Measurements from ENCODE around the gene ATG5. TPM values are rescaled to one million over a fixed set of nuclear protein-coding genes. Genes with fewer than 3 reads are reported as not detected.

Gene ATG5
- total RNA-seq, 1 donor, result 62.6 TPM

DNA sequence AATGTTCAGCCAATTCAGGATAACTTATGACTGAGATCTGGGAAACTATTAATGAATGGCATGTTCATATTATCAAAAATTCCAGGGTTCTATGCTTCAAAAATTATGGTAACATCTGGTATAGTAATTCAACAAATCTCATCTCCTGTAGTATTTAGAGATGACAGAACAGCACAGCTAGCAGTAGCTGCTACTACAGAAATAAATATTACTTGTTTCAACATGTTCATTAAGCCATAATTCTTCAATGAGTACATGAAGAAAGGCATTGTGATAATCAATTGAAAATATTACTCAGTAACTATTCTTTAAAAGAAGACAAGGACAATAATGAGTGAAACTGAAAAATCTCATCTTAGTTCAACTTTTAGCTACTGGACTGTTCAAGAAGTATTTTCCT is 66.8 kb downstream of the ATG5 start:
- DNase-seq (ENCODE audit: low read depth), result no peak
- no peak overlapping the region for H3K4me3 ChIP-seq (ENCODE audit: low read depth, low read length)
- TF ChIP-seq, protein P1, sequence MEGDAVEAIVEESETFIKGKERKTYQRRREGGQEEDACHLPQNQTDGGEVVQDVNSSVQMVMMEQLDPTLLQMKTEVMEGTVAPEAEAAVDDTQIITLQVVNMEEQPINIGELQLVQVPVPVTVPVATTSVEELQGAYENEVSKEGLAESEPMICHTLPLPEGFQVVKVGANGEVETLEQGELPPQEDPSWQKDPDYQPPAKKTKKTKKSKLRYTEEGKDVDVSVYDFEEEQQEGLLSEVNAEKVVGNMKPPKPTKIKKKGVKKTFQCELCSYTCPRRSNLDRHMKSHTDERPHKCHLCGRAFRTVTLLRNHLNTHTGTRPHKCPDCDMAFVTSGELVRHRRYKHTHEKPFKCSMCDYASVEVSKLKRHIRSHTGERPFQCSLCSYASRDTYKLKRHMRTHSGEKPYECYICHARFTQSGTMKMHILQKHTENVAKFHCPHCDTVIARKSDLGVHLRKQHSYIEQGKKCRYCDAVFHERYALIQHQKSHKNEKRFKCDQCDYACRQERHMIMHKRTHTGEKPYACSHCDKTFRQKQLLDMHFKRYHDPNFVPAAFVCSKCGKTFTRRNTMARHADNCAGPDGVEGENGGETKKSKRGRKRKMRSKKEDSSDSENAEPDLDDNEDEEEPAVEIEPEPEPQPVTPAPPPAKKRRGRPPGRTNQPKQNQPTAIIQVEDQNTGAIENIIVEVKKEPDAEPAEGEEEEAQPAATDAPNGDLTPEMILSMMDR (IDR thresholded peaks at IDR 0.05; ENCODE audit: insufficient read depth, low read depth, low read length), result no peak

DNA sequence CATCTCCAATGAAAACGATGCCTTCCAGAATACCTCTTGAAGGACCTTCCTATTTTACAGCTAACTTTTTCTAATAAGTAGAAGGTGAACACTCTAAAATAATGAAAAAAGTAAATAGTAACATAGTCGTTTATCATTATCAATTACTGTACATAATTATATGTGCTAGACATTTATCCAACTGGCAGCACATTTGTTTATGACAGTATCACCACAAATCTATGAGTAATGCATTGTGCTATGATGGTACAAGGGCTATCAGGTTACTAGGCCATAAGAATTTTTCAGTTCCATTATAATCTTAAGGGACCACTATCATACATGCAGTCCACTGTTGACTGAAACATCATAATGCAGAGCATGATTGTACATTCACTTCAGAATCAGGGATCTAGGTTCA is 68.4 kb downstream of the ATG5 start:
- H3K4me3 ChIP-seq (ENCODE audit: low read depth, low read length), result no peak overlapping the region
- TF ChIP-seq, protein P1 (IDR thresholded peaks at IDR 0.05; ENCODE audit: insufficient read depth, low read depth, low read length), result no peak
- DNase-seq (ENCODE audit: low read depth), result no peak

DNA sequence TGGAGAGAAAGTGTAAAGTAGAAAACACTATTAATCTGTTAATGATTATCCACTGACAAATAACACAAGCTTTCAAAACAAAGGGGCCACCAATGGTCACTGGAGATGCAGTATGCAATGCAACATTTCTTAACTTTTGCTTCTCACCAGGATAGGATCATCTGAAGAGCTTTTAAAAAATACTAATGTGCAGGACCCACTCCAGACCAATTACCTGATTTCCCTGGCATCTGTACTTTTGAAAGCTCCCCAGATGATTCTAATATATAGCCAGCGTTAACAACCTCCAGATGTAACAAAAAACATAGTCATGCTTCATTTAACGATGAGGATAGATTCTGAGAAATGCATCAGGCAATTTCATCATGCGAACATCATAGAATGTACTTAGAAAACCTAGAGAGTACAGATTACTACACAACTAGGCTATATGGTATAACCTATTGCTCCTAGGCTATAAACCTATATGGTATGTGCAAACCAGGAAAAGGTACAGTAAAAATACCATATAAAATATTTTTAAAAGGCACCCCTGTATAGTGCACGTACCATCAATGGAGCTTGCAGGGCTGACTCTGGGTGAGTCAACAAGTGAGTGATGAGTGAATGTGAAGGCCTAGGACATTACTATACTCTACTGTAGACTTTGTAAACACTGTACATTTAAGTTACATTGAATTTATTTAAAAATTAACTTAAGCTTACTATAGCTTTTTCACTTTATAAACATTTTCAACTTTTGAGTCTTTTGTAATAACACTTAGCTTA is 69.2 kb downstream of the ATG5 start:
- peak; percentile 38 for DNase-seq (ENCODE audit: low read depth)

DNA sequence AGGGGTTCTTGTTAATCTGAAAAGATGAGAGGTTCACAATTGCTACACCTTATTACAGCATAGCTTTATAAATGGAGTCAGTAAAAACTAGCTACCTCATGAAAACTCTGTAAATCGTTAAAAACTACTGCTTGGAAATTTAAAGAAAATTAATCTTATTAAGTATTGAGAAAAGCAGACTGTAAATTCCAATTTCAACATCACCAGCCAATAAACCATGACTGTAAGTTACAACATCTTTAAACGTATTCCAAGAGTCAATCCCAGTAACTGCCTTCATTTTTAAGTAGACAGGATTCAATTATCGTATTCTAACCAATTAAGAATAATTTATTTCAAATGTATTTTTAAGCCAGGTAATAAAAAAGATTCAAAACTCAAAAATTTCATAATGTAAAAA is 70.3 kb downstream of the ATG5 start:
- H3K4me3 ChIP-seq (ENCODE audit: low read depth, low read length), result no peak overlapping the region
- TF ChIP-seq, protein P1 (IDR thresholded peaks at IDR 0.05; ENCODE audit: insufficient read depth, low read depth, low read length), result no peak
- peak; percentile 53 for DNase-seq (ENCODE audit: low read depth)

More for the DNA sequence above, 69.2 kb downstream of the ATG5 start:
- TF ChIP-seq, protein P1 (IDR thresholded peaks at IDR 0.05; ENCODE audit: insufficient read depth, low read depth, low read length), result no peak
- no peak overlapping the region for H3K4me3 ChIP-seq (ENCODE audit: low read depth, low read length)

DNA sequence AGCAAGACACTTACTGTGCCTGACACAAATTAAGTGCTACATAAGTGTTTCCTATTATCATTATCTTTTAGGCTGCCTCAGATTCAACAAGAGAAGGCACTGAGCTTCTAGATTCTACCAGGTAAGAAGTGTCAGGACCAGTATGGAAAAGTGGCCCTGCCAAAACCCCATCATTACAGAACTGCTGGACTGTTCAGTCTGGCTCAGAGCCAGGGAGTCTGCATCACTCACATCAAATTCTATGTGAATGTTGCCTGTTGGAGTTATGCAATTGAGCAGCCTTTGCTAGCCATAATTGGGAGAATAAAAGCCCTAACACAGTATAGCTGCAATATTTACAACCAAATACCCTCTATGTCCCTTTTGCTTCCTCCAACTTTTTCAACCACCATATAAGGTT is 70.9 kb downstream of the ATG5 start:
- no peak overlapping the region for H3K4me3 ChIP-seq (ENCODE audit: low read depth, low read length)
- TF ChIP-seq, protein P1 (IDR thresholded peaks at IDR 0.05; ENCODE audit: insufficient read depth, low read depth, low read length), result no peak
- peak; percentile 63 for DNase-seq (ENCODE audit: low read depth)

DNA sequence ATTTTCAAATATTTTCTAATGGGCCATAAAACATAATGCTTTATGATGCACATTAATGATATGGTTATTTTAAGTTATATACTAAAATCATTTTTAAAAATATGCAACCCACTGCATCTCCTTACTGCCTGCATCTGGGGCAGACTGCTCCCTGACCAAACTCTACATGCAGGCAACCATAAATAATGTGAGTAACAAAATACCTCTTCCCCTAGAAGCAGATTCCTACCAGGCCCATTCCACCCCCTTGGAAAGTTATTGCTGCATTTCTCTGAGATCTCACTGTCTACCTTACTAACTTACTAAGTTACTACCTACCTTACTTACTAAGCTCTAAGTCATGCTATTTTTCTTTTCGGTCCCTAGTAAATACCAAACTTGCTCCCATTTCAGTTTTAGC is 71.8 kb downstream of the ATG5 start:
- DNase-seq (ENCODE audit: low read depth), result no peak
- TF ChIP-seq, protein P1 (IDR thresholded peaks at IDR 0.05; ENCODE audit: insufficient read depth, low read depth, low read length), result no peak
- H3K4me3 ChIP-seq (ENCODE audit: low read depth, low read length), result no peak overlapping the region

DNA sequence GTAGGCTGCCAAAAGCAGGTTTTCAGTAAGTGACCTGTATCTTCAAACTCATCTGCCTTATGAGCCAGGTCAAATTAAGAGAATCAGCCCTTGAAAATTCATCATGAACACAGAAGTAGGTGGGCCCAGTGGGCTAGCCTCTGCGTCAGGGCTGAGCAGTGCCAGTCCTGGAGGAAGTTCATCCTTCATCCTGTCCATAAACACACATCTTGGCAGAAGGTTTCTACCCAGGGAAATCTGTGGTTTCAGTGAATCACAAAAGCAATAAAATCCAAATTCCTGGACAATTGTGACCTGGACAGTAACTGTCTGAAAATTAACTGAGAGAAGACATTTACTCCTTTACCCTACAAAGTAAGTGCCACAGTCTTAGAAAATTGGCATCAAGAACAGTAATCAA is 72.4 kb downstream of the ATG5 start:
- TF ChIP-seq, protein P1 (IDR thresholded peaks at IDR 0.05; ENCODE audit: insufficient read depth, low read depth, low read length), result no peak
- peak; percentile 56 for DNase-seq (ENCODE audit: low read depth)
- no peak overlapping the region for H3K4me3 ChIP-seq (ENCODE audit: low read depth, low read length)
